GM12892 (cell line): ENCODE results near the gene ALDH1A3.

Source experiments
- POLR2A ChIP-seq: IDR thresholded peaks from 2 replicates; pipeline ENCODE4 v1.6.1; 2011; ENCODE audit warnings: low read depth, low read length, control low read depth
- TAF1 ChIP-seq: IDR thresholded peaks from 2 replicates; pipeline ENCODE4 v1.6.1; 2011; ENCODE audit warnings: low read depth, mild to moderate bottlenecking, control low read depth, low read length, borderline replicate concordance

DNA sequence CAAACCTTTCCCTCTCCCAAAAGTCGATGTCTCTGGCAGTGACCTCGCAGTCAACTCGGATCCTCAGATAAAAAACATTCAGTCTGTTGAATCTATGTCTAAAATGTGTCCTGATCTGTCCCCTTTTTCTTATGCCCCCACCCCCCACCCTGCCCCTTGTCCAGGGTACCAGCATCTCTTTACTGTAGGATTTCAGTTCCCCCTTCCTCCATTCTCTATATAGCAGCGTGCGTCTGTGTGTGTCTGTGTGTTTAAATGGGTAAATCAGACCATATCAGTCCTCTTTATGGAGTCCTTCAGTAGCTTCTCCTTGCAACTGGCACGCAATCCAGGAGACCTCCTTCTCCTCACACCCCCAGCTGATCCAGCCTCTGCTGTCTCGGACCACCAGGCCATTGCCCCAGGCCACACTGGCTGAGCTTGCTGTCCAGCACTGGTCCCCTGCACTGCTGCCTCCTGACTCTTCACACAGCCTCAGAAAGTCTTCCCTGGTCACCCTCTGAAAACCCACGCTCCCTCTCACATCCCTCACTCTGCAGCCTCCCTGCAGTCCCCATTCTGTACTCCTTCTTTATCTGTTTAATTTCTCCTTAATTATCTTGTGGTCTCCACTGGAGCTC, 41.0 kb downstream of the ALDH1A3 start:
- no peak; the same call in 1 of the 2 replicates for TF ChIP-seq POLR2A
- TF ChIP-seq TAF1 = no peak
